Measurements from ENCODE around the gene NRDE2. TPM values are rescaled to one million over a fixed set of nuclear protein-coding genes. Genes with fewer than 3 reads are reported as not detected.
"Not testable (repeated sequence)": the region's sequence is repeated elsewhere in the genome, so short reads cannot be mapped to it uniquely, and the experiment has no call there.

Gene NRDE2
- total RNA-seq, 2 donors from 2014 or later: 26.4 to 37.3 TPM

- ATAC-seq (replicated peaks): no peak
- H3K9me3 Mint-ChIP-seq: no peaks in the 10 kb centered on the region
- H3K27me3 Mint-ChIP-seq: peaks cover 3% of the 10 kb centered on the region
- no peaks in the 10 kb centered on the region for H3K4me1 Mint-ChIP-seq
- H3K27ac Mint-ChIP-seq: no peak overlapping the region
- H3K4me3 Mint-ChIP-seq: no peak overlapping the region
- no peaks in the 10 kb centered on the region for H3K36me3 Mint-ChIP-seq (ENCODE audit: low read depth)
Measured at GRCh38 chr14:90355540-90356518, 24.1 kb upstream of the NRDE2 start.

GRCh38 chr14:90354551-90355298 is 23.0 kb upstream of the NRDE2 start:
- Mint-ChIP-seq H3K27ac (no peak overlapping the region), H3K4me1 (no peaks in the 10 kb centered on the region), H3K9me3 (no peaks in the 10 kb centered on the region), H3K4me3 (no peak overlapping the region), H3K27me3 (peaks cover 3% of the 10 kb centered on the region), H3K36me3 (ENCODE audit: low read depth) (no peaks in the 10 kb centered on the region)
- no peak for ATAC-seq (replicated peaks)

GRCh38 chr14:90349739-90350138 is 18.0 kb upstream of the NRDE2 start:
- Mint-ChIP-seq H3K27ac (no peak overlapping the region), H3K9me3 (no peaks in the 10 kb centered on the region), H3K4me1 (no peaks in the 10 kb centered on the region), H3K4me3 (no peak overlapping the region), H3K36me3 (ENCODE audit: low read depth) (no peaks in the 10 kb centered on the region), H3K27me3 (no peaks in the 10 kb centered on the region)
- no peak for ATAC-seq (replicated peaks)

GRCh38 chr14:90348270-90348669 is 16.5 kb upstream of the NRDE2 start:
- H3K27ac Mint-ChIP-seq: no peak overlapping the region
- ATAC-seq (replicated peaks): no peak
- H3K9me3 Mint-ChIP-seq: no peaks in the 10 kb centered on the region
- H3K4me3 Mint-ChIP-seq: no peak overlapping the region
- H3K27me3 Mint-ChIP-seq: no peaks in the 10 kb centered on the region
- no peaks in the 10 kb centered on the region for H3K4me1 Mint-ChIP-seq
- no peaks in the 10 kb centered on the region for H3K36me3 Mint-ChIP-seq (ENCODE audit: low read depth)

- Mint-ChIP-seq H3K9me3 (no peaks in the 10 kb centered on the region), H3K36me3 (ENCODE audit: low read depth) (no peaks in the 10 kb centered on the region), H3K27ac (no peak overlapping the region), H3K4me1 (no peaks in the 10 kb centered on the region), H3K27me3 (no peaks in the 10 kb centered on the region), H3K4me3 (no peak overlapping the region)
- ATAC-seq (replicated peaks): no peak
Measured at GRCh38 chr14:90345239-90345557, 13.5 kb upstream of the NRDE2 start.

- no peak overlapping the region for H3K27ac Mint-ChIP-seq
- no peaks in the 10 kb centered on the region for H3K4me1 Mint-ChIP-seq
- ATAC-seq (replicated peaks): no peak
- H3K4me3 Mint-ChIP-seq: no peak overlapping the region
- H3K27me3 Mint-ChIP-seq: peaks cover 4% of the 10 kb centered on the region
- H3K9me3 Mint-ChIP-seq: no peaks in the 10 kb centered on the region
- no peaks in the 10 kb centered on the region for H3K36me3 Mint-ChIP-seq (ENCODE audit: low read depth)
Measured at GRCh38 chr14:90344331-90345238, 12.8 kb upstream of the NRDE2 start.

- H3K4me1 Mint-ChIP-seq: no peaks in the 10 kb centered on the region
- ATAC-seq (replicated peaks): no peak
- H3K4me3 Mint-ChIP-seq: no peak overlapping the region
- H3K9me3 Mint-ChIP-seq: no peaks in the 10 kb centered on the region
- peaks cover 9% of the 10 kb centered on the region for H3K27me3 Mint-ChIP-seq
- H3K27ac Mint-ChIP-seq: no peak overlapping the region
- H3K36me3 Mint-ChIP-seq (ENCODE audit: low read depth): no peaks in the 10 kb centered on the region
Measured at GRCh38 chr14:90342327-90342726, 10.6 kb upstream of the NRDE2 start.

- peaks cover 9% of the 10 kb centered on the region for H3K27me3 Mint-ChIP-seq
- no peaks in the 10 kb centered on the region for H3K9me3 Mint-ChIP-seq
- no peaks in the 10 kb centered on the region for H3K4me1 Mint-ChIP-seq
- H3K36me3 Mint-ChIP-seq (ENCODE audit: low read depth): no peaks in the 10 kb centered on the region
- no peak for ATAC-seq (replicated peaks)
- H3K4me3 Mint-ChIP-seq: no peak overlapping the region
- H3K27ac Mint-ChIP-seq: no peak overlapping the region
Measured at GRCh38 chr14:90341784-90342183, 10.0 kb upstream of the NRDE2 start.

- H3K4me3 Mint-ChIP-seq; H3K9me3 Mint-ChIP-seq; H3K36me3 Mint-ChIP-seq (ENCODE audit: low read depth); H3K27ac Mint-ChIP-seq; H3K4me1 Mint-ChIP-seq; ATAC-seq (replicated peaks): not testable (repeated sequence)
- peaks cover 12% of the 10 kb centered on the region for H3K27me3 Mint-ChIP-seq
Measured at GRCh38 chr14:90341232-90341631, 9.5 kb upstream of the NRDE2 start.

- Mint-ChIP-seq H3K4me1 (no peaks in the 10 kb centered on the region), H3K9me3 (no peaks in the 10 kb centered on the region), H3K36me3 (ENCODE audit: low read depth) (no peaks in the 10 kb centered on the region), H3K27ac (no peak overlapping the region), H3K27me3 (peaks cover 15% of the 10 kb centered on the region), H3K4me3 (no peak overlapping the region)
- no peak for ATAC-seq (replicated peaks)
Measured at GRCh38 chr14:90336985-90337384, 5.2 kb upstream of the NRDE2 start.

- no peaks in the 10 kb centered on the region for H3K9me3 Mint-ChIP-seq
- no peak overlapping the region for H3K27ac Mint-ChIP-seq
- H3K36me3 Mint-ChIP-seq (ENCODE audit: low read depth): peaks cover 5% of the 10 kb centered on the region
- ATAC-seq (replicated peaks): no peak
- no peak overlapping the region for H3K4me3 Mint-ChIP-seq
- H3K27me3 Mint-ChIP-seq: peaks cover 15% of the 10 kb centered on the region
- H3K4me1 Mint-ChIP-seq: no peaks in the 10 kb centered on the region
Measured at GRCh38 chr14:90336401-90336800, 4.7 kb upstream of the NRDE2 start.

- H3K27me3 Mint-ChIP-seq: peaks cover 6% of the 10 kb centered on the region
- peaks cover 12% of the 10 kb centered on the region for H3K36me3 Mint-ChIP-seq (ENCODE audit: low read depth)
- peaks cover 9% of the 10 kb centered on the region for H3K4me1 Mint-ChIP-seq
- peak; percentile 0 for ATAC-seq (replicated peaks)
- H3K27ac Mint-ChIP-seq: peak overlapping the region; percentile 95
- H3K4me3 Mint-ChIP-seq: peak overlapping the region; percentile 89
- no peaks in the 10 kb centered on the region for H3K9me3 Mint-ChIP-seq
Measured at GRCh38 chr14:90332271-90332584, 487 bp upstream of the NRDE2 start.

GRCh38 chr14:90330203-90331196 is 1.2 kb downstream of the NRDE2 start:
- ATAC-seq (replicated peaks): no peak
- peaks cover 2% of the 10 kb centered on the region for H3K27me3 Mint-ChIP-seq
- no peaks in the 10 kb centered on the region for H3K9me3 Mint-ChIP-seq
- H3K36me3 Mint-ChIP-seq (ENCODE audit: low read depth): peaks cover 17% of the 10 kb centered on the region
- H3K27ac Mint-ChIP-seq: peak overlapping the region; percentile 95
- H3K4me3 Mint-ChIP-seq: peak overlapping the region; percentile 89
- peaks cover 9% of the 10 kb centered on the region for H3K4me1 Mint-ChIP-seq
